GM23248 (cell line): ENCODE data around the gene MEF2A.

Experiments used
- EZH2 ChIP-seq: fragments of 200-600 bp; sonication (generic); IDR thresholded peaks from 2 replicates; pipeline ENCODE4 v1.6.1; 2018; ENCODE audit warnings: antibody characterized with exemption, mild to moderate bottlenecking; ENCODE audit not compliant: insufficient read depth, poor library complexity, severe bottlenecking
- EZH2phosphoT487 ChIP-seq: fragments of 200-600 bp; sonication (generic); IDR thresholded peaks from 2 replicates; pipeline ENCODE4 v1.6.1; 2018; ENCODE audit warnings: antibody characterized with exemption, moderate library complexity, mild to moderate bottlenecking, low read depth; ENCODE audit not compliant: insufficient read depth

- no peak for TF ChIP-seq EZH2
- TF ChIP-seq EZH2phosphoT487, result no peak
Observed at GRCh38 chr15:99635794-99636193, 70.0 kb downstream of the MEF2A start.
